Measurements from ENCODE around the gene SMIM13.
A peak's percentile ranks its signal among the peaks of the same experiment; 100 is the strongest.
"Not testable (repeated sequence)": the region's sequence is repeated elsewhere in the genome, so short reads cannot be mapped to it uniquely, and the experiment has no call there.

Gene SMIM13

DNA sequence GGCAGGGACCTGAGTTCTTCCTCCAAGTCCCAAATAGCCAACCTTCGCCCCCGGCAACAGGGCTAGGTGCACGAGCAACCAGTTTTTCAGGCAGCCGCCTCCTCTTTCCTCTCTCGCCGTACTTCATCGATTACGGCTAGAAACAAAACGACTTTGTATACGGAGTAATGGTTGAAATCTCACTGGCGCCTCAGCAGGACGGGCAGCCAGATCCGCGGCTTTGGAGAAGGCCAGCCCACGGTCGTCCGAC, 333 bp upstream of the SMIM13 start:
- peaks cover 32% of the 10 kb centered on the region for H3K4me1 Mint-ChIP-seq (ENCODE audit: low read depth)
- H3K27ac Mint-ChIP-seq, result peak overlapping the region; percentile 98
- peaks cover 30% of the 10 kb centered on the region for H3K36me3 Mint-ChIP-seq (ENCODE audit: low read depth)
- no peaks in the 10 kb centered on the region for H3K9me3 Mint-ChIP-seq
- H3K4me3 Mint-ChIP-seq, result peak overlapping the region; percentile 94
- H3K27me3 Mint-ChIP-seq, result no peaks in the 10 kb centered on the region
- no peak for DNase-seq

DNA sequence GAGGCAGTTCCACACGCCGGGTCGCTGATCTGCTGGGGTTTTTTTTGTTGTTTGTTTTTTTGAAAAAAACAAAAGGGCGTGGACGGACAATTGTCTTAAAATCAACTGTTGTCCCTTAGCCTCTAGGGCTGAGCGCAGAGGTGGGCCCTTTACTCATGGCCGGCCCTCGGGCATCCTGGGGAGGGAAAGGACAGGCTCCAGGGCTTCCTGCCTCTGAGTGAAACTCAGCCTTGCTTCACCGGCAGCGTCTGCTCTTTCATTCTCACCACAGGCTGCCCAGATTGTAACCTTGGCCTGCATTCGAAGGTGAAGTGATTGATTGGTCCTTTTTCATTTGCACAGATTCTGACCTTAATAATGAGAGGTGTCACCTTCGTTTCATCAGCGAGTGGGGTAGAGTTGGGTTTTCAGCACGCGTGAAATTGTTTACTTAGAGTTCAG, 797 bp downstream of the SMIM13 start:
- no peaks in the 10 kb centered on the region for H3K9me3 Mint-ChIP-seq
- no peak for DNase-seq
- H3K36me3 Mint-ChIP-seq (ENCODE audit: low read depth), result peaks cover 39% of the 10 kb centered on the region
- H3K27ac Mint-ChIP-seq, result peak overlapping the region; percentile 92
- peak overlapping the region; percentile 91 for H3K4me3 Mint-ChIP-seq
- H3K4me1 Mint-ChIP-seq (ENCODE audit: low read depth), result peaks cover 34% of the 10 kb centered on the region
- H3K27me3 Mint-ChIP-seq, result no peaks in the 10 kb centered on the region

DNA sequence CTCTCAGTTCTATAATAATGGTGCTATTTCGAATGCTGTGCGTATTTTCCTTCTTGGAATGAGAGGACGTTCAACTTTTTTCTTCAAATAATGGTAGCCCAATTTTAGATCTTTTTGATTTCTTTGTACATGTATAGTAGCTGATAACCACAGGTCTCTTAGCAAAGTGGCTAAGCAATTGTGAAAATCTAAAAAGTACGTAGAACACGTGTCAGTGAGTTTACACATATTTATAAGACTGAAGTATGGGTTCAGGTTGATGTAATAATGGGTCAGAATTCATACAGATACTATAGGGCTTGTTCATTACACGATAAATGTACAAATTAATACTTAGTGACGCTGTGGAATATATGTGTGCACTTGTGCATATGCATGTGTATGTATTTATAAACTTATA, 1.3 kb downstream of the SMIM13 start:
- Mint-ChIP-seq H3K9me3 (no peaks in the 10 kb centered on the region), H3K36me3 (ENCODE audit: low read depth) (peaks cover 44% of the 10 kb centered on the region), H3K4me1 (ENCODE audit: low read depth) (peaks cover 37% of the 10 kb centered on the region), H3K27ac (peak overlapping the region; percentile 92), H3K4me3 (peak overlapping the region; percentile 91), H3K27me3 (no peaks in the 10 kb centered on the region)
- no peak for DNase-seq

DNA sequence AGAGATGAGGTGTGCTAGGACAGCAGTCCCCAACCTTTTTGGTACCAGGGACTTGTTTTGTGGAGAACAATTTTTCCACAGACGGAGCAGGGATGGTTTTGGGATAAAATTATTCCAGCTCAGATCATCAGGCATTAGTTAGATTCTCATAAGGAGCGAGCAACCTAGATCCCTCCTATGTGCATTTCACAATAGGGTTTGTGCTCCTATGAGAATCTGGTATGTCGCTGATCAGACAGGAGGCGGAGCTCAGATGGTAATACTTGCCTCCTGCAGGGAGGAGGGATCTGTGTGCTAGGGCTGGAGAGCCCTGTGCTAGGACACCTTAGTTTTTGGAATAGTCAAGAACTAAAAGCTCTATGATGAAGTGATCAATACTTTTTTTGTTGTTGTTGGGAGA, 2.5 kb downstream of the SMIM13 start:
- Mint-ChIP-seq H3K4me3 (peak overlapping the region; percentile 91), H3K36me3 (ENCODE audit: low read depth) (peaks cover 53% of the 10 kb centered on the region), H3K9me3 (peaks cover 2% of the 10 kb centered on the region), H3K4me1 (ENCODE audit: low read depth) (peaks cover 41% of the 10 kb centered on the region), H3K27me3 (no peaks in the 10 kb centered on the region), H3K27ac (no peak overlapping the region)
- no peak for DNase-seq

DNA sequence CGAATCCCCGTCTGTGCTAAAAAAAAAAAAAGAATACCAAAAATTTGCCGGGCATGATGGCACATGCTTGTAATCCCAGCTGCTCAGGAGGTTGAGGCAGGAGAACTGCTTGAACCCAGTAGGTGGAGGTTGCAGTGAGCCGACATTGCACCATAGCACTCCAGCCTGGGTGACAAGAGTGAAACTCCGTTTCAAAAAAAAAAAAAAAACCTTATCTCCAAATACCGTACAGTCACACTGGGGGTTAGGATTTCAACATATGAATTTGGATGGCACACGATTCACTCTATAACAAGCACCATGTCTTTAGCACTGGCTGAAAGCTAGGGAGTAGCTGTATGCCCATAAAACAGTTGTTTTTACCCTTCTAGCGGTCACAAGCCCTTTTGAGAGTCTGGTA, 3.8 kb downstream of the SMIM13 start:
- no peak overlapping the region for H3K27ac Mint-ChIP-seq
- no peaks in the 10 kb centered on the region for H3K27me3 Mint-ChIP-seq
- peaks cover 48% of the 10 kb centered on the region for H3K4me1 Mint-ChIP-seq (ENCODE audit: low read depth)
- DNase-seq, result no peak
- no peak overlapping the region for H3K4me3 Mint-ChIP-seq
- H3K9me3 Mint-ChIP-seq, result peaks cover 2% of the 10 kb centered on the region
- peaks cover 60% of the 10 kb centered on the region for H3K36me3 Mint-ChIP-seq (ENCODE audit: low read depth)

DNA sequence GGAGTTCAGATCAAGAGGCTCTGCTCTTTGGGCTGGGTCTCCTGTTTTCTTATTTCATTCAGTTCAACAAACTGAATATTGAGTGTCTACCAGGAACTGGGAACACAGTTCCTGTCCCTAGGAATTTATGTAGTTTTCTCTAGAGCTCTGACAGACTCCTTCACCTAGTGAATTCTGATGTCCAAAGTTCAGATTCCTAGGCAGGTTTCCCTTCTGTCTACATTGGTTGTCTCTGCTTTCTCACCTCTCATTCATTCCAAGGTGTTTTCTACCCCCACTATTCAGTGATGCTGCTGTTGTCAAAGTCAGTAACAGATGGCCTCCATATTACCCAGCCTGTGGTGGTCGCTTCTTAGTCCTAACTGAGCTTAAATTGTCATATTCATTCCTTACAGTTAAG, 4.4 kb downstream of the SMIM13 start:
- Mint-ChIP-seq H3K36me3 (ENCODE audit: low read depth) (peaks cover 62% of the 10 kb centered on the region), H3K27me3 (no peaks in the 10 kb centered on the region), H3K9me3 (peaks cover 2% of the 10 kb centered on the region), H3K4me1 (ENCODE audit: low read depth) (peaks cover 45% of the 10 kb centered on the region), H3K4me3 (no peak overlapping the region), H3K27ac (no peak overlapping the region)
- no peak for DNase-seq

DNA sequence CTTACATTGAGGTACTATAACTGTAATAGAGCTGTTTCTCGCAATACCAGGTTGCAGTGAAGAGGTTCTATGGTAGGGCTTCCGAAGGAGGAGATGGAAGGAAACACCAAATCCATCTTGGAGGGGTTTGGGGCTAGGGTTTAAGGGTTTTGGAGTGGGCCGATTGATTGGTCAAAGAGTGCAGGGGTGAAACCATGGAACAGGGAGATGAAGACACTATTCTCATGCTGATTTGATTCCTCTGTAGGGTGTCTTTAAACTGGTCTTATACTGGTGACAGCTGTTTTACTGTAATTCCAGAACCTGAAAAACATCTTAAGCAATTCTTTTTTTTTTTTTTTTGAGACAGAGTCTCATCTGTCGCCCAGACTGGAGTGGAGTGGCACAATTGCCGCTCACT, 7.8 kb downstream of the SMIM13 start:
- peaks cover 2% of the 10 kb centered on the region for H3K9me3 Mint-ChIP-seq
- H3K27me3 Mint-ChIP-seq, result no peaks in the 10 kb centered on the region
- peaks cover 27% of the 10 kb centered on the region for H3K4me1 Mint-ChIP-seq (ENCODE audit: low read depth)
- peaks cover 52% of the 10 kb centered on the region for H3K36me3 Mint-ChIP-seq (ENCODE audit: low read depth)
- H3K4me3 Mint-ChIP-seq, result no peak overlapping the region
- no peak for DNase-seq
- no peak overlapping the region for H3K27ac Mint-ChIP-seq

DNA sequence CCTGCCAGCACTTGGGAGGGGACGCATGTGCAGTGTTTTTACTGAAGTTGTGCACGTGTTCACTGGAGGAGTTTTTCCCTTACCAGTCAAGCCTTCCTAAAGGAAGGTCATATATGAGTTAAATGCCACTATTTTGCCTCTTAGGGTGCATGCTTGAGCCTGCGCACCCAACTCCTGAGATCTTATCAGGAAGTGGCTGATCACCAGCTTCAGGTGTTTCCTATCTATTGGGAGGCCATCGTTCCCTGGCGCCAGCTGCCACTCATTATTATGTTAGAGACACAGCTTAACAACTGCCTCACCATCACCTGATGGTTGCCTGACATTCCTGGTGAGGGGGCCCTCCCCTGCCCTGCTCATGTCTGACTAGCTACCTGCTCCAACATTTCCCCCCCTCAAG, 9.4 kb downstream of the SMIM13 start:
- peaks cover 21% of the 10 kb centered on the region for H3K4me1 Mint-ChIP-seq (ENCODE audit: low read depth)
- H3K9me3 Mint-ChIP-seq, result peaks cover 2% of the 10 kb centered on the region
- H3K27me3 Mint-ChIP-seq, result no peaks in the 10 kb centered on the region
- H3K27ac Mint-ChIP-seq, result no peak overlapping the region
- no peak overlapping the region for H3K4me3 Mint-ChIP-seq
- no peak for DNase-seq
- H3K36me3 Mint-ChIP-seq (ENCODE audit: low read depth), result peaks cover 41% of the 10 kb centered on the region

DNA sequence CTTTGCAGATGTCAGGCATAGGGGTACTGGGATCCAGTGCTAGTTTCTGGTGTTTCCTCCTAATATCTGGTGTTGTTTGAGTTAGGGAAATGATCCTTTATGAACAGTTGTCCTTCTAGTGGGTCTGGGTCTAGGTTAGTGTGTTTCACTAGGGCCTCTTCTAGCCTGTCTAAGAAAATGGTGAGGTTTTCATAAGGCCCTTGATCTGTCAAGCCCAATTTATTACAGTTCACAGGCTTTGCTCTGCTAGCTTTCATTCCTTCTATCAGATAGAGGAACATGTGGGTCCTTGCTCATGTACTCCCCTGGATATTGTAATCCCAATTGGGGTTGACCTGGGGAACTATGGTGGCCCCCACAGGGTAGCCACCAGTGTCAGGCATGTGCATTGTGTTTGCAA, 15.1 kb downstream of the SMIM13 start:
- Mint-ChIP-seq H3K4me1 (ENCODE audit: low read depth) (peaks cover 25% of the 10 kb centered on the region), H3K27me3 (no peaks in the 10 kb centered on the region), H3K4me3 (no peak overlapping the region), H3K36me3 (ENCODE audit: low read depth) (peaks cover under 1% of the 10 kb centered on the region), H3K9me3 (no peaks in the 10 kb centered on the region), H3K27ac (no peak overlapping the region)
- no peak for DNase-seq

DNA sequence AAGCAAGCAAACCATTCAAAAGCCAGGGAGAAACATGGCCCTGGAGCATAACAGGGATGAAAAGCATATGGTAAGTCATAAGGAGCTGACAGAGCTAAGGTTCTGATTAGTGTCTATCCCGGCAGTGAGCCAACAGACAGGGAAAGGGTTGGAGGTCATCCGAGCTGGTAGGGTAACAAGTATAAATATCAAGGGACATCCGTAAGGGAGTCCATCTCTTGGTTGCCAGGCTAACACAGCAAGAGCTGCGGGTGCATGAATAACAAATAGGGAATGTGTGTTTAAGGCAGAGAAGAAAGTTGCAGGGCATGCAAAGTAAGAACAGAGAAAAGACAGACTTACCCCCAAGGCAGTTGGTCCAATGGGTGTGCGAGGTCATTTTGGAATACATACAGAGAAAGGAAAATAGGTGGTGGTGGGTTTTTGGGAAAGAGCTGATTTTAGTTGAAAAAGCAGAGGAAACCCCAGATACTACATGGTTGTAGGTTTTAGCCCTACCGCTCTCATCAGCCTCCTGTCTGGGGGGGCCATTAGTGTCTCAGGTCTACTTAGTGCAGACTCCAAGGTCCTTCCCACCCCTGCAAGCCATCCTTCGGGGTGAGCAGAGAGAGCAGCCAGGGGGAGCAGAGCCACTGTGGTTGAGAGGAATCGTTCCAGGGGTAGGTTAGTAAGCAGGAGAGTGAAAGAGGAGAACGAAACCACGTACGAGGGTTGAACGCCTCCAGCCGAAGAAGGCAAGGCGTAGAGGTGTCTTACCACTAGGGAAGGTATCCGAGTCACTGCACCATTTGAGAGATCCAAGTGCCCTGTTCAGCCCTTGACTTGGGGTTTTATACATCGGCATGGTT, 17.5 kb downstream of the SMIM13 start, which contains the start of gene ERVFRD-1:
Gene ERVFRD-1 (minus strand): TSS at position 805 of the 848 bp plus-strand sequence. CDS start 6,415 bp downstream, outside the sequence.
- Mint-ChIP-seq H3K36me3 (ENCODE audit: low read depth) (no peaks in the 10 kb centered on the region), H3K4me3 (peak within 1 kb of the TSS; percentile 56), H3K27me3 (no peaks in the 10 kb centered on the region), H3K27ac (peak within 1 kb of the TSS; percentile 71), H3K4me1 (ENCODE audit: low read depth) (peaks cover 28% of the 10 kb centered on the region), H3K9me3 (no peaks in the 10 kb centered on the region)
- no peak for DNase-seq

DNA sequence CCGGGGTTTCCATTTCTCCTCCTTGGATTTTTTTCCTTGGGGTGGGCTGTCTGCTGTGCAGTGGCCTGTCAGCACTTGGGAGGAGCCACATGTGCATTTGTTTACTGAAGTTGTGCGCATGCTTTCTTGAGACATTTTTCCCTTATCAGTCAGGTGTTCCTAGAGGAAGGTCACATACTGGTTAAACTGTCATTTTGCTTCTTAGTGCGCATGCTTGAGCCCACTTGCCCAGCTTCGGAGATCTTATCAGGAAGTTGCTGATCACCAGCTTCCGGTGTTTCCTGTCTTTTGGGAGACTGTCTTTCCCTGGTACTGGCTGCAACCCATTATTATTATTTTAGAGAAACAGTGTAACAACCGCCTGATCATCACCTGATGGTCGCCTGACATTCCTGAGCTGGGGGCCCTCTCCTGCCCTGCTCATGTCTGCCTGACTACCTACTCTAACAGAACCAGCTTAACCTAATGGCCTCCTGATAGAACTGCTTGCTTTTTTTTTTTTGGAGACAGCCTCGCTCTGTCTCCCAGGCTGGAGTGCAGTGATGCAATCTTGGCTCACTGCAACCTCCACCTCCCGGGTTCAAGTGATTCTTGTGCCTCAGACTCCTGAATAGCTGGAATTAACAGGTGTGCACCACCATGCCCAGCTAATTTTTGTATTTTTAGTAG, 18.3 kb downstream of the SMIM13 start:
- H3K9me3 Mint-ChIP-seq, result no peaks in the 10 kb centered on the region
- peak overlapping the region; percentile 71 for H3K27ac Mint-ChIP-seq
- no peak for DNase-seq
- no peaks in the 10 kb centered on the region for H3K27me3 Mint-ChIP-seq
- peak overlapping the region; percentile 56 for H3K4me3 Mint-ChIP-seq
- peaks cover 34% of the 10 kb centered on the region for H3K4me1 Mint-ChIP-seq (ENCODE audit: low read depth)
- H3K36me3 Mint-ChIP-seq (ENCODE audit: low read depth), result no peaks in the 10 kb centered on the region

DNA sequence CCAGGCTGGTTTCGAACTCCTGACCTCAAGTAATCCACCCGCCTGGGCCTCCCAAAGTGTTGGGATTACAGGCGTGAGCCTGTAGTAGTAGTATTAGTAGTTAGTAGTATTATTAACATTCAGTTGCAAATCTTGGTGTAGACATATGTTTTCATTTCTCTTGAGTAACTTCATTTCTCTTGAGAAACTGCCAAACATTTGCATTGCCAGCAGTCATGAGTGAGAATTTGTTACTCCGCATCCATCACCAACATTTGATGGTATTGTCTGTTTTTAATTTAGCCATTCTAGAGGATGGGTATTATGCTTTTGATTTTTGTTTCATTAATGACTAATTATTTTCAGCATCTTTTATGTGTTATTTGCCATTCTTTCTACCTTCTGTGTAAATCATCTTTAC, 19.4 kb downstream of the SMIM13 start:
- peaks cover 34% of the 10 kb centered on the region for H3K4me1 Mint-ChIP-seq (ENCODE audit: low read depth)
- H3K36me3 Mint-ChIP-seq (ENCODE audit: low read depth), result no peaks in the 10 kb centered on the region
- no peaks in the 10 kb centered on the region for H3K9me3 Mint-ChIP-seq
- no peak overlapping the region for H3K27ac Mint-ChIP-seq
- no peak for DNase-seq
- no peaks in the 10 kb centered on the region for H3K27me3 Mint-ChIP-seq
- no peak overlapping the region for H3K4me3 Mint-ChIP-seq

DNA sequence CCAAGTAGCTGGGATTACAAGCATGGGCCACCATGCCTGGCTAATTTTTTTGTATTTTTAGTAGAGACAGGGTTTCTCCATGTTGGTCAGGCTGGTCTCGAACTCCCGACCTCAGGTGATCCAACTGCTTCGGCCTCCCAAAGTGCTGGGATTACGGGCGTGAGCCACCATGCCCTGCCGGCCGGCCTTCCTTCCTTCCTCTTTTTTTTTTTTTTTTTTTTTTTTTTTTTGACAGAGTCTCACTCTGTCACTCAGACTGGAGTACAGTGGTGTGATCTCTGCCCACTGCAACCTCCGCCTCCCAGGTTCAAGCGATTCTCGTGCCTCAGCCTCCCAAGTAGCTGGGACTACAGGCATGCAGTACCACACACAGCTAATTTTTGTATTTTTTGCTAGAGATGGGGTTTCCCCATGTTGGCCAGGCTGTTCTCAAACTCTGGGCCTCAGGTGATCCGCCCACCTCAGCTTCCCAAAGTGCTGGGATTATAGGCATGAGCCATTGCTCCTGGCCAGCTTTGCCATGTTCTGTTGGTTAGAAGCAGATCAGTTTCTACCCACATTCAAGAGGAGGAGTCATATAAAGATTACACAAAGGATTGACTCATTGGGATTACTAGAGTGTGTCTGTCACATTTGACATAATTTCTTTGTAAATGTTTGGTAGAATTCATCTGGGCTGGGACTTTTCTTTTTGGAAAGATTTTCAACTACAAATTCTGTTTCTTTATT, 22.3 kb downstream of the SMIM13 start:
- H3K27me3 Mint-ChIP-seq; H3K9me3 Mint-ChIP-seq; H3K4me3 Mint-ChIP-seq; H3K27ac Mint-ChIP-seq; DNase-seq; H3K36me3 Mint-ChIP-seq (ENCODE audit: low read depth): not testable (repeated sequence)
- peaks cover 43% of the 10 kb centered on the region for H3K4me1 Mint-ChIP-seq (ENCODE audit: low read depth)

DNA sequence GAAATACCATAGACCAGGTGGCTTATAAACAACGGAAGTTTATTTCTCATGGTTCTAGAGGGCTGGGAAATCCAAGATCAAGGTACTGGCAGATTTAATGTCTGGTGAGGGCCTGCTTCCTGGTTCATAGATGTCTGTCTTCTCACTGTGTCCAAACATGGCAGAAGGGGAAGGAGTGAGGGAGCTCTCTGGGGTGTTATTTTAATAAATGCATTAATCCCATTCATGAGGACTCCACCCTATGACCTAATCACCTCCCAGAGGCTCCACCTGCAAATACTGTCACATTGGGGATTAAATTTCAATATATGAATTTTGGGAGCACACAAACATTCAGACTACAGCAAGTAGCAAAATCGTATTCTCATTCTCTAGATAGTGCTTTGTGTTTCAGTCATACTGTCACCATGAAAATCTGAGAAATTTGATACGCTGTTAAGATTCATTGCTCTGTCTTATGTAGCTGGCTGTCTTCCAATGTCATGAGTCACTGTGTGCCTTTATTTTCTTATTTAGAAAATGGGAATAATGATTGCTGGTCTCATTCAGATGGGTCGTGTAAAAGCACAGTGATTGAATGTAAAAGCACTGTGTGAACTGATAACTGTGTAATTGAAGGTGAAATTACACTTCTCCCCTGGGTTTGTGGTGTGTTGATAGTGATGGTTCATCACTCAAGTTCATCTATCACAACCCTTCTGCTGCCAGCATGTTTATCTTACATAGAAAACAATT, 26.8 kb downstream of the SMIM13 start:
- no peak for DNase-seq
- no peak overlapping the region for H3K4me3 Mint-ChIP-seq
- H3K27ac Mint-ChIP-seq, result no peak overlapping the region
- H3K4me1 Mint-ChIP-seq (ENCODE audit: low read depth), result peaks cover 30% of the 10 kb centered on the region
- no peaks in the 10 kb centered on the region for H3K27me3 Mint-ChIP-seq
- peaks cover 11% of the 10 kb centered on the region for H3K36me3 Mint-ChIP-seq (ENCODE audit: low read depth)
- H3K9me3 Mint-ChIP-seq, result no peaks in the 10 kb centered on the region
